K562 (cell line): Measurements from ENCODE around the gene NUBPL. TPM values are rescaled to one million over a fixed set of nuclear protein-coding genes. Genes with fewer than 3 reads are reported as not detected.

Experiments
- CHD1 ChIP-seq: fragments of 200-600 bp; sonication (generic); IDR thresholded peaks from one replicate; pipeline ENCODE4 v1.6.1; 2012; ENCODE audit warnings: mild to moderate bottlenecking, moderate library complexity, low read length, inconsistent platforms
- CTBP1 ChIP-seq: fragments of 450-650 bp; IDR thresholded peaks from 2 replicates; pipeline ENCODE4 v1.6.1; 2016; ENCODE audit warnings: borderline replicate concordance
- DPF2 ChIP-seq: fragments of 450-650 bp; IDR thresholded peaks from 2 replicates; pipeline ENCODE4 v1.6.1; 2016
- JUND ChIP-seq, 2 experiments: IDR thresholded peaks; 2 replicates in 1 of 2; 3 replicates in 1 of 2; pipeline ENCODE4 v1.6.1; 2011; ENCODE audit warnings: borderline replicate concordance in 2 of 2, low read depth in 2 of 2, low read length in 2 of 2, improper control_type of control experiment in 1 of 2, missing biosample characterization in 1 of 2, missing genetic modification characterization in 1 of 2, missing genetic modification reagents in 1 of 2
- KAT7 ChIP-seq: sonication (generic); formaldehyde crosslinking; IDR thresholded peaks from 2 replicates; pipeline ENCODE4 v1.8.0; 2022; ENCODE audit warnings: missing genetic modification reagents, mild to moderate bottlenecking, borderline replicate concordance
- KLF1 ChIP-seq: fragments of 450-650 bp; IDR thresholded peaks from 2 replicates; pipeline ENCODE4 v1.6.1; 2016; ENCODE audit warnings: missing genetic modification characterization, missing compliant biosample characterization
- KLF10 ChIP-seq: fragments of 250-450 bp; sonication (Bioruptor Pico); IDR thresholded peaks from 2 replicates; pipeline ENCODE4 v1.6.1; 2021; ENCODE audit warnings: matching md5 sums
- NBN ChIP-seq: fragments of 450-650 bp; IDR thresholded peaks from 2 replicates; pipeline ENCODE4 v1.6.1; 2016; ENCODE audit warnings: low read depth, mild to moderate bottlenecking
- SMARCA4 ChIP-seq: fragments of 450-650 bp; IDR thresholded peaks from 2 replicates; pipeline ENCODE4 v1.6.1; 2016
- SP1 ChIP-seq: sonication (generic); formaldehyde crosslinking; IDR thresholded peaks from 2 replicates; pipeline ENCODE4 v1.8.1; 2022; ENCODE audit warnings: mild to moderate bottlenecking, missing genetic modification reagents
- TCF3 ChIP-seq: sonication (generic); formaldehyde crosslinking; IDR thresholded peaks from 2 replicates; pipeline ENCODE4 v1.4.0; 2020; ENCODE audit warnings: mild to moderate bottlenecking, missing genetic modification reagents
- THRA ChIP-seq: fragments of 450-650 bp; IDR thresholded peaks from 2 replicates; pipeline ENCODE4 v1.6.1; 2017; ENCODE audit warnings: mild to moderate bottlenecking, moderate library complexity
- TRIM24 ChIP-seq, 2 experiments: fragments of 450-650 bp; IDR thresholded peaks; 2 replicates each; pipeline ENCODE4 v1.6.1; 2016
- ZBTB43 ChIP-seq: sonication (generic); formaldehyde crosslinking; IDR thresholded peaks from 2 replicates; pipeline ENCODE4 v1.8.0; 2023; ENCODE audit warnings: mild to moderate bottlenecking, missing genetic modification reagents
- ZBTB7A ChIP-seq: IDR thresholded peaks from 2 replicates; pipeline ENCODE4 v1.6.1; 2011; ENCODE audit warnings: low read depth, mild to moderate bottlenecking, low read length, moderate library complexity, borderline replicate concordance; ENCODE audit not compliant: control insufficient read depth
- ZEB2 ChIP-seq: fragments of 450-650 bp; IDR thresholded peaks from 2 replicates; pipeline ENCODE4 v1.6.1; 2016
- ZFX ChIP-seq: sonication (generic); formaldehyde crosslinking; IDR thresholded peaks from 2 replicates; pipeline ENCODE4 v1.8.0; 2022; ENCODE audit warnings: mild to moderate bottlenecking, missing genetic modification reagents, moderate library complexity
- ZNF124 ChIP-seq: sonication (generic); formaldehyde crosslinking; IDR thresholded peaks from 2 replicates; pipeline ENCODE4 v1.8.1; 2022; ENCODE audit warnings: missing genetic modification reagents
- ZNF75A ChIP-seq: fragments of 450-650 bp; formaldehyde crosslinking; IDR thresholded peaks from 2 replicates; pipeline ENCODE4 v1.4.0; 2020; ENCODE audit warnings: mild to moderate bottlenecking
- polyA plus RNA-seq, 8 experiments: library from polyadenylated mRNA; depleted of rRNA in 4 of 8; stranded (reverse) in 5 of 8; unstranded in 3 of 8; fragments of >200 nt; fragmentation: Nextera tagmentation in 2 of 8; fragmentation: Illumina TruSeq in 1 of 8; extraction: Ambion mirVana in 2 of 8; extraction: Trizol in 1 of 8; gene quantifications; 2 replicates each; pipeline versions ENCODE4 v1.2.1 to v1.2.3, GENCODE V29; 2011 to 2014; ENCODE audit warnings: inconsistent platforms in 1 of 8, missing spikeins in 1 of 8
- total RNA-seq, 7 experiments: library from RNA; depleted of rRNA in 6 of 7; stranded (reverse); fragments of >200 nt in 6 of 7; fragmentation: Illumina TruSeq in 2 of 7; extraction: Trizol in 2 of 7; gene quantifications; 2 replicates each; pipeline versions ENCODE4 v1.2.1 to v1.2.3, GENCODE V29; 2011 to 2021; ENCODE audit warnings: low replicate concordance in 1 of 7
- TF ChIP-seq, protein P1 (sequence below): fragments of 450-650 bp; IDR thresholded peaks from 2 replicates; pipeline ENCODE4 v1.6.1; 2016; ENCODE audit warnings: mild to moderate bottlenecking
- TF ChIP-seq, protein P2 (sequence below), 2 experiments: IDR thresholded peaks in 1 of 2; conservative IDR thresholded peaks in 1 of 2; 2 replicates each; pipeline ENCODE4 v1.6.1; 2016; ENCODE audit warnings: low read depth in 2 of 2, mild to moderate bottlenecking in 1 of 2, missing compliant biosample characterization in 1 of 2, missing genetic modification characterization in 1 of 2, moderate library complexity in 1 of 2

Gene NUBPL
- total and polyA plus RNA-seq, 9 of the 15 experiments (the other 6 are each of a cell fraction or from before 2014, with no cell fraction given), result 3.2 to 8.7 (median 6.1) TPM

DNA sequence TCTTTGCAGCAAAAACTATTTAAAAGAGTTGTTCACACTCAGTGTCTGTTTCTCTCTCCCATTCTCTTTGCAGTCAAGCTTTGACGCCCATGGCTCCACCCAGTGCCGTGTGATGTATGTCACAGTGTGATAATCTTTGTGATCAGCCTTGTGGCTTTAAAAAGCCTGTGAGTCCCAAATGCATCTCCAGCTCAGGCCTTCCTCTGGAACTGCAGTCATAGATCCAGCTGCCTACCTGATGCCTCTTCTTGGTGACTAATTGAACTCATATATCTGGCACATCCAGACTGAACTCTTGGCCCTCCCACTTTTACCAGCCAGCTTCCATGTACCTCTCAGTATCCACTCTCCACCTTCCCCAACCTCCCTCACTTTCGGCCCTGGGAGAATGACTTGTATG is 333.1 kb downstream of the NUBPL start (continued):
- TF ChIP-seq ZBTB7A (no peak), SMARCA4 (peak; percentile 60; the same call in 1 of the 2 replicates), TRIM24 (IDR thresholded peaks at IDR 0.05) (0 out of 4 replicates have a peak, but pooled peaks of 1 of the 2 experiments have one; percentile 28), CHD1 (no peak), TCF3 (peak; percentile 49), ZFX (CRISPR knock-in tag) (no peak), JUND (IDR thresholded peaks at IDR 0.05; ENCODE audit: borderline replicate concordance, low read depth, low read length) (0 out of 2 replicates have a peak, but pooled peaks have one; percentile 32), JUND (tag; IDR thresholded peaks at IDR 0.05; ENCODE audit: borderline replicate concordance, low read depth, low read length) (peak; percentile 25; the same call in 1 of the 3 replicates), ZNF124 (CRISPR knock-in tag) (no peak), ZNF75A (CRISPR knock-in tag) (no peak), SP1 (no peak), DPF2 (peak; percentile 48; the same call in 1 of the 2 replicates), CTBP1 (peak; percentile 51), KLF1 (no peak), ZBTB43 (no peak), THRA (no peak), KAT7 (no peak), ZEB2 (peak; percentile 58; the same call in 1 of the 2 replicates), KLF10 (CRISPR knock-in tag) (no peak), NBN (no peak)
- TF ChIP-seq, protein P1, sequence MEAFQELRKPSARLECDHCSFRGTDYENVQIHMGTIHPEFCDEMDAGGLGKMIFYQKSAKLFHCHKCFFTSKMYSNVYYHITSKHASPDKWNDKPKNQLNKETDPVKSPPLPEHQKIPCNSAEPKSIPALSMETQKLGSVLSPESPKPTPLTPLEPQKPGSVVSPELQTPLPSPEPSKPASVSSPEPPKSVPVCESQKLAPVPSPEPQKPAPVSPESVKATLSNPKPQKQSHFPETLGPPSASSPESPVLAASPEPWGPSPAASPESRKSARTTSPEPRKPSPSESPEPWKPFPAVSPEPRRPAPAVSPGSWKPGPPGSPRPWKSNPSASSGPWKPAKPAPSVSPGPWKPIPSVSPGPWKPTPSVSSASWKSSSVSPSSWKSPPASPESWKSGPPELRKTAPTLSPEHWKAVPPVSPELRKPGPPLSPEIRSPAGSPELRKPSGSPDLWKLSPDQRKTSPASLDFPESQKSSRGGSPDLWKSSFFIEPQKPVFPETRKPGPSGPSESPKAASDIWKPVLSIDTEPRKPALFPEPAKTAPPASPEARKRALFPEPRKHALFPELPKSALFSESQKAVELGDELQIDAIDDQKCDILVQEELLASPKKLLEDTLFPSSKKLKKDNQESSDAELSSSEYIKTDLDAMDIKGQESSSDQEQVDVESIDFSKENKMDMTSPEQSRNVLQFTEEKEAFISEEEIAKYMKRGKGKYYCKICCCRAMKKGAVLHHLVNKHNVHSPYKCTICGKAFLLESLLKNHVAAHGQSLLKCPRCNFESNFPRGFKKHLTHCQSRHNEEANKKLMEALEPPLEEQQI, result no peak
- TF ChIP-seq, protein P2, sequence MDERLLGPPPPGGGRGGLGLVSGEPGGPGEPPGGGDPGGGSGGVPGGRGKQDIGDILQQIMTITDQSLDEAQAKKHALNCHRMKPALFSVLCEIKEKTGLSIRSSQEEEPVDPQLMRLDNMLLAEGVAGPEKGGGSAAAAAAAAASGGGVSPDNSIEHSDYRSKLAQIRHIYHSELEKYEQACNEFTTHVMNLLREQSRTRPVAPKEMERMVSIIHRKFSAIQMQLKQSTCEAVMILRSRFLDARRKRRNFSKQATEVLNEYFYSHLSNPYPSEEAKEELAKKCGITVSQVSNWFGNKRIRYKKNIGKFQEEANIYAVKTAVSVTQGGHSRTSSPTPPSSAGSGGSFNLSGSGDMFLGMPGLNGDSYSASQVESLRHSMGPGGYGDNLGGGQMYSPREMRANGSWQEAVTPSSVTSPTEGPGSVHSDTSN (CRISPR knock-in tag; IDR thresholded peaks at IDR 0.05; ENCODE audit: low read depth), result no peak
- TF ChIP-seq, protein P2 (tag; conservative IDR thresholded peaks at IDR 0.05; ENCODE audit: low read depth), result 0 out of 2 replicates have a peak, but pooled peaks have one; percentile 21
